KOPT-K1 (cell line): Measurements from ENCODE around the gene GALNT2.

Experiments used
- H3K27ac ChIP-seq: fragments of 200-600 bp; sonication (generic); 2 replicates; pipeline ENCODE4 v1.5.1; 2016; ENCODE audit warnings: antibody characterized with exemption, mild to moderate bottlenecking, low read depth, low read length; ENCODE audit not compliant: poor library complexity, severe bottlenecking
- H3K36me3 ChIP-seq: fragments of 200-600 bp; sonication (generic); 2 replicates; pipeline ENCODE4 v1.5.1; 2017; ENCODE audit warnings: antibody characterized with exemption, mild to moderate bottlenecking, low read length, moderate library complexity; ENCODE audit not compliant: insufficient read depth
- H3K9me3 ChIP-seq: fragments of 200-600 bp; sonication (generic); 2 replicates; pipeline ENCODE4 v1.5.1; 2017; ENCODE audit warnings: antibody characterized with exemption, low read length, mild to moderate bottlenecking; ENCODE audit not compliant: insufficient read depth, poor library complexity, severe bottlenecking

The GALNT2 gene

DNA sequence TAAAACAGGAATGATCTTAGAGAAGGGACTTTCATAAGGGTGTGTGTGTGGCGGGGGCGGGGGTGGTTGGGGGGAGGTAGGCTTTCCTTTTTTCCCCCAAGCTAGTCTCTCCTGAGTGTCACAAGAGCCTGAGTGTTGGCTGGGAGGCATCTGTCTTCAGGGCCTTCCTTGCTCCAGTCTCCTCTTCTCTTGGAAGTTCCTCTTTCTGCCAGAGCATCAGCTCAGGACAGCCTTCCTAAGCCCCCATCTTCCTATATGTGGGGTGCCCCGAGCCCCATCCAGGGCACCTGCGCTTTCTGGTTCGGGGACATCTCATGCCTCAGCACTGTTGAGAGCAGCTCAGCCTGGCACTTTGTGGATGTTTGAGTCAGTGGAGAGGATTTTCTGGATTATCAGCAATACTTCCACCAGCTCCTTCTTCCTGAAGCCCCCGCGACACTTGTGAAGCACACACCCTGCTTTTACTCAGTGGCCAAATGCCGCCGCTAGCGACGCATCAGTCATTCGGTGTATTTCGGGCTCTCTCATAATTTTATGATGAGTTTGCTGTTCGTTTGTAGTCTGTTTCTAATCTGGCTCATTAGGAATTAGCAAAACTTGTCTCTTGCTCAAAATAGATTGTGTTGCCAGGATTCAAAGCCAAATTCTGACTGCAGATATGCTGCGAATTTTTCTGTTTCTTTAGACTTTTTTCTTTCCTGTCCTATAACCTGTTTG is 61.7 kb downstream of the GALNT2 start:
- no peaks in the 10 kb centered on the region for H3K9me3 ChIP-seq
- H3K36me3 ChIP-seq = peaks cover 16% of the 10 kb centered on the region
- peak overlapping the region; percentile 89 for H3K27ac ChIP-seq

DNA sequence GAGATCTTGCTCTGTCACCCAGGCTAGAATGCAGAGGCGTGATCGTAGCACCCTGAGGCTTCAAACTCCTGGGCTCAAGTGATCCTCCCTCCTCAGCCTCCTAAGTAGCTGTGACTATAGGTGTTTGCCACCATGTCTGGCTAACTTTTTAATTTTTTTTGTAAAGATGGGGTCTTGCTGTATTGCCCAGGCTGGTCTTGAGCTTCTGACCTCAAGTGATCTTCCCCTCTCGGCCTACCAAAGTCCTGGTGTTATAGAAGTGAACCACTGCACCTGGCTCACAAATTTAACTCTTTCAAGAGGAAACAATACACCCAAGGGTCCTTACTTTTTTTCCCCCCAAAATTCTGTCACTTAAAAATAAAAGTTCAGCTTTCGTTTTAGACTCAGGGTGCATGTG is 62.3 kb downstream of the GALNT2 start:
- Histone ChIP-seq H3K36me3 (peaks cover 16% of the 10 kb centered on the region), H3K27ac (peak overlapping the region; percentile 89), H3K9me3 (no peaks in the 10 kb centered on the region)

DNA sequence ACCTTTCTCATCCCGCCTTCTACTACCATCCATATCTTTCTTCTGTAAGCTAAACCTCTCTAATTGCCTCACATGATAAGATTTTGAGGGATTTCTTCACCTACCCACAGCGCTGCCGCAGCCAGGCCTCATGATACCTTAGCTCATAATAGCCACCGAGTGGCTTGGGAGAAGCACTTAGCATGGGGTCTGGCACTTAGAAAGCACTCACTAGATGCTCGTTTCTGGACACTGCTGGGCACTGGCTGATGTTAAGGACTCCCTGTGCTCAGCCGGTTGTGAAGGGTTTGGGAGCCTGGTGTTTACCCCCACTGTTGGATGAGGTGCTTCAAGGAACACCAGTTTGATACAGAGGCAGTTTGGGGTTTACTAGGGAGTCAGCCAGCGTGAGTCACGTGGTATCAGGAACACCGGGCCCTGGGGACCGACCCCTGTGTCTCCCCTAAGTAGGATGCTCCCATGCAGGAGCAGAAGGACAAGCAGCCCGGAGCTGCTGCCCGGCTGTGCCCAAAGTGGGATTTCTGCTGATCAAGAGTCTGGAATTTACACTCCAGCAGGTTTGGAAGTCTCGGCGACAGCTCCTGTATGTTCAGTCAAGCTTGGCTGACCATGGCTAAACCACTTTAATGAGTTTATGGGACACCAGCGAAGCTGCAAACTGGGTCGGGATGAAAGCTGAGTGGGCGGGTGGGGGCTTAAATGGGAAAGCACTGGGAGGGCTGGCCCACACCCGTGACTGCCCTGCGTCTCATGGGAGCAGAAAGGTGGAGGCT is 63.3 kb downstream of the GALNT2 start:
- peaks cover 16% of the 10 kb centered on the region for H3K36me3 ChIP-seq
- peak overlapping the region; percentile 89 for H3K27ac ChIP-seq
- H3K9me3 ChIP-seq = no peaks in the 10 kb centered on the region

DNA sequence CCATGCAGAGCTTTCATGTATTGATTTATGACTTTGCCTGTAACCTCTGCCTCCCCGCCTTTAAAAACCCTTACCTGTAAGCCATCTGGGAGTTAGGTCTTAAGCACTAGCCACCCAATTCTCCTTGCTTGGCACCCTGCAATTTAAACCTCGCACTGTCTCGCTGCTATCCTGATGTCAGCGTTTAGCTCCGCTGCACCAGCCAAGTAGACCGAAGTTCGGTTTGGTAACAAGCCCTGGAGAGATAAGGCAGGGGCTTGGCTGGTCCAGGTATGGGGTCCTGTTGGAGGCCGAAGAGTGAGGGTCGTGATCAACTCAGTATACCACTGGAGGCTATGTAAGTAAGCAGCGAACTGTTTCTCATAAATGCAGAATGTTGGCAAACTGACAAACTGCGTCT is 64.4 kb downstream of the GALNT2 start:
- Histone ChIP-seq H3K36me3 (peaks cover 23% of the 10 kb centered on the region), H3K9me3 (no peaks in the 10 kb centered on the region), H3K27ac (peak overlapping the region; percentile 62)

GRCh38 chr1:230132758-230133157 is 65.7 kb downstream of the GALNT2 start:
- peaks cover 36% of the 10 kb centered on the region for H3K36me3 ChIP-seq
- H3K27ac ChIP-seq = peak overlapping the region; percentile 62
- H3K9me3 ChIP-seq = no peaks in the 10 kb centered on the region

- peak overlapping the region; percentile 62 for H3K27ac ChIP-seq
- peaks cover 44% of the 10 kb centered on the region for H3K36me3 ChIP-seq
- no peaks in the 10 kb centered on the region for H3K9me3 ChIP-seq
These were observed 68.7 kb downstream of the GALNT2 start for GRCh38 chr1:230135726-230136125.

DNA sequence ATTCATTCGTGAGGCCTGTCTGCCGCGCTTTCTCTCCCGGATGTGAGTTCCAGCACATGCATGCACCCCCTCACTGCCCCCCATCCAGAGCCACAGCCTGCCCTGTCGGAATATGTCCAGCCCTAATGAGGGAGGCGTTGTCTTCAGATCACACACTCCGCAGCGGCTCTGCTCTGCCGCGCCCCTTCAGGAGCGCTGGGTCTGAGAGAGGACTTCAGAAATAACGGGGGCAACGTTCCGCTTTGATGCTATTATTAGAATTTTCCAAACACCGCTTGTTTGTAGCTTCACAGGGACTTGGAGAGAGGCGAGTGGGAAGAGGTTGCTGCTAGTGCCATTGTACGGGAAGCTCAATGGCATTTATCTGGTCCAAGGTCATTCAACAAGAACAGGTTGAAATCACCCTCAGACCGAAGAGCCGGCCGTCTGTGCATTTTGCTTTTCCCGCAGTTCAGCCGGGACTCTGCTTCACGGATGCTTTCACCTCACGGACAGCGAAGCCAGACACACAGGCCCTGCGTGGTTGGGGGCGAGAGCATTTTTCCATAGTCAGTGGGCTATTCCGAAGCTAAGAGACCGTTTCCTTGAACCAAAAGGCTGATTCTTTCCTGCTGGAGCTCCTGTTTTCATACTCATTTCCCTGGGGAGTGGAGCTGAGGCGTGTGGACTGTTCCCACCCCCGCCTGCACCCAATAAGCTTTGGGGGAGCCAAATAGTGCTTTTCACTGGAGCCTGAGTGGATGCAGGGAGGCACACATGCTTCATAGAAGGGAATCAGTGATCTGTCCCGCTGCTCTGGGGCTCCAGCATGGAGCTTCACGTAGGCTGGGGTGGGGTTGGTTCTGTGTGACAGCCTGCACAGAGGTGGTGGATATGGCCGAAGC is 69.7 kb downstream of the GALNT2 start:
- Histone ChIP-seq H3K36me3 (peaks cover 45% of the 10 kb centered on the region), H3K9me3 (no peaks in the 10 kb centered on the region), H3K27ac (peak overlapping the region; percentile 62)

- H3K36me3 ChIP-seq = peaks cover 51% of the 10 kb centered on the region
- peak overlapping the region; percentile 25 for H3K27ac ChIP-seq
These were observed 70.3 kb downstream of the GALNT2 start for GRCh38 chr1:230137337-230137815.

GRCh38 chr1:230138561-230139239 is 71.7 kb downstream of the GALNT2 start:
- Histone ChIP-seq H3K9me3 (no peaks in the 10 kb centered on the region), H3K27ac (no peak overlapping the region), H3K36me3 (peaks cover 51% of the 10 kb centered on the region)

More at GRCh38 chr1:230137337-230137815, 70.3 kb downstream of the GALNT2 start:
- no peaks in the 10 kb centered on the region for H3K9me3 ChIP-seq

GRCh38 chr1:230139315-230139714 is 72.3 kb downstream of the GALNT2 start:
- H3K36me3 ChIP-seq = peaks cover 51% of the 10 kb centered on the region
- no peak overlapping the region for H3K27ac ChIP-seq
- no peaks in the 10 kb centered on the region for H3K9me3 ChIP-seq

DNA sequence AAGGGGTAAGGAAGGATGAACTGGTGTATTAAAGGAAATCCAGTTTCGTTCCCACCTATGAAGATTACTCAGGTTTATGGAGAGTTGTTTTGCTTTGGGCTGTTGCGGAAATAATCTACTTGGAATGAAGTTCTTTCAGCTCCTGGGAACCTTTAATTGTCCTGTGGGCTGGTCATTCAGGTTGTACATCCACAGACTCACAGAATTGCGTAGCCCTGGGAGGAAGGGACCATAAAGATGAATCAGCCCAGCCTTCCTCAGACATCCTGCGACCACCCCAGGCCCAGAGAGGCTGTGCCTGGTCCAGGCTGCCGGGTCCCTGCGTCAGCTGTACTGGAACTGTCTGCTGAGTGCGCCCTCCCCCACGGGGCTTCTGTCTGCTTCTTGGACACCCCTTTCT is 72.7 kb downstream of the GALNT2 start:
- Histone ChIP-seq H3K27ac (peak overlapping the region; percentile 46), H3K36me3 (peaks cover 51% of the 10 kb centered on the region), H3K9me3 (no peaks in the 10 kb centered on the region)

DNA sequence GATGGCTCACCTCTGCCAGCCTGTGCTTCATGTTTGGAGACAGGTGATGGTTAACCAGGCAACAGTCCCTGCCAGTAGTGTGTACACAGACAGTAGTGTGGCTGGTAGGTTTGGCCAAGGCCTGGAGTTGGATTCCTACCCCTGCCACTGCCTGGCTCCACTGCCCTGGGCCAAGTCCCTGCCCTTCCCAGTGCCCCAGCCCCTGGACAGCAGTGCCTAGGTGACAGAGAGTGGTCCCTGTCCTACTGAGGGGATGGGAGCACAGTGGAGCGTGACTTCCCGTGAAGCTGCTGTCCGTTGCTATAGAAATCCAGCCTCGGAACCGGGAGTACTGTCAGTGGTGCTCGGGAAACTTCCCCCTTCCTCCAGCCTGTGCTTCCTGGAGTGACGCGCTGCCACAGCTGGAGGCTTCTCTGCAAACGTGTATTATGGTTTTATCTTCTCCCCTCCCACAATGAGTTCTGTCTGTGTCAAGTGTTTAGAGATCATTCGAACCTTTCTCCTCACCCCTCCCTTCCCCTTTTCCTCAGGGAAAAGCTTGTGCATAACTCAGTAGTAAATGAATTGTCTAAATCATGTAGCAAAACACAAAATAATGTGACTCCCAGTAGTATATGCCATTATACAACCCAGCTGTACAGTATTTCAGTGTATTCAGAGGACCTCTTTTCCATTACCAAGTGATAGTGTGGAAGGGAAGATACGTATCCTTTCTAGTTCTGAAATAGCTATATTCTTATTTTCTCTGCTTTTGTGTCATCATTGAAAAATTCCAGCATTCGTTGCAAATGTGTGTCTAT is 73.4 kb downstream of the GALNT2 start:
- peak overlapping the region; percentile 46 for H3K27ac ChIP-seq
- H3K36me3 ChIP-seq = peaks cover 51% of the 10 kb centered on the region
- no peaks in the 10 kb centered on the region for H3K9me3 ChIP-seq

DNA sequence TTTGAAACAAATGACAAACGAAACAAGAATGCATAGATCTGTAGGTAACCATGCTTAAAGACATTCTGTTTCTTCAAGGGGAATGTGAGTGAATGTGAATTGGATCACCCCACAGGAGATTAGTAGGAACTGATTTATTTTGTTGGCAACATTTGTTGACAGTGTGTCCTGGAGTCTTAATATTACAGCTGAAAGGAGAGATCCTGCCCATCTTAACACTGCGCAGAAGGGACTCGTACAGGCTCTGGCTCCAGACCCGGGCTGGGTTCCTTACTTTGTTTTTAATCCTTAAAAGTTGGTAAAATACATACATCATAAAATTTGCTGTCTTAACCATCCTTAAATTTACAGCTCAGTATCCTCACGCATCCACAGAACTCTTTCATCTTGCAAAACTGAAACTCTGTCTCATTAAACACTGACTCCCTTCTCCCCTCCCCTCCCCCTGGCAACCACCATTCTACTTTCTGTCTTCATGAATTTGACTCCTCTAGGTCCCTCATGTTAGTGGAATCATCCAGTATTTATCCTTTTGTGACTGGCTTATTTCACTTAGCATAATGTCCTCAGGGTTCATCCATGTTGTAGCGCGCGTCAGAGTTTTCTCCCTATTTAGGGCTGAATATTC is 74.1 kb downstream of the GALNT2 start:
- Histone ChIP-seq H3K9me3 (no peaks in the 10 kb centered on the region), H3K36me3 (peaks cover 48% of the 10 kb centered on the region), H3K27ac (peak overlapping the region; percentile 46)
